H1 (cell line): Measurements from ENCODE around the gene GALNT1. TPM values are rescaled to one million over a fixed set of nuclear protein-coding genes. Genes with fewer than 3 reads are reported as not detected.

Experiments used
- CTCF ChIA-PET: fragments of 300-600 bp; sonication (Branson Sonifier 250); formaldehyde crosslinking; loops from one replicate; lab custom pipeline; 2021; ENCODE audit not compliant: partially characterized antibody; lab: Charles Lee
- POLR2A ChIA-PET: fragments of 300-600 bp; sonication (Branson Sonifier 250); formaldehyde crosslinking; loops from one replicate; lab custom pipeline; 2021; ENCODE audit warnings: inconsistent platforms; ENCODE audit not compliant: partially characterized antibody; lab: Charles Lee
- DNase-seq, 2 experiments: peaks; one replicate each; pipeline versions ENCODE4 v3.0.0 to v3.0.0-alpha.2; 2010 to 2022; ENCODE audit warnings: low spot score in 2 of 2, low read depth in 1 of 2, mixed read lengths in 1 of 2
- FAIRE-seq: peaks from 2 replicates; lab custom pipeline; 2011; peaks lifted over from hg19 to GRCh38; lab: Jason Lieb, UNC
- H2AFZ ChIP-seq: 2 replicates; pipeline ENCODE4 v1.8.1; 2012; ENCODE audit warnings: low read length, inconsistent platforms
- H2AK5ac ChIP-seq: 2 replicates; pipeline ENCODE4 v1.6.1; 2013; ENCODE audit warnings: low read depth, low read length
- H2BK120ac ChIP-seq: replicated peaks from 2 replicates; pipeline ENCODE3; 2013; ENCODE audit warnings: low read depth, low read length, inconsistent platforms
- H2BK12ac ChIP-seq: 2 replicates; pipeline ENCODE4 v1.6.1; 2013; ENCODE audit warnings: low read depth, low read length
- H2BK15ac ChIP-seq: 2 replicates; pipeline ENCODE4 v1.6.1; 2013; ENCODE audit warnings: low read length
- H2BK20ac ChIP-seq: 2 replicates; pipeline ENCODE4 v1.6.1; 2013; ENCODE audit warnings: low read length
- H2BK5ac ChIP-seq: 2 replicates; pipeline ENCODE4 v1.6.1; 2013; ENCODE audit warnings: low read depth, low read length
- H3K14ac ChIP-seq: 2 replicates; pipeline ENCODE4 v1.6.1; 2013; ENCODE audit warnings: inconsistent platforms; ENCODE audit not compliant: insufficient read length
- H3K18ac ChIP-seq: 2 replicates; pipeline ENCODE4 v1.6.1; 2013; ENCODE audit warnings: low read length; ENCODE audit errors: extremely low read depth
- H3K23ac ChIP-seq: 2 replicates; pipeline ENCODE4 v1.6.1; 2013; ENCODE audit warnings: inconsistent platforms; ENCODE audit not compliant: insufficient read length
- H3K23me2 ChIP-seq: 2 replicates; pipeline ENCODE4 v1.6.1; 2013; ENCODE audit warnings: low read depth, low read length
- H3K27ac ChIP-seq: 2 replicates; pipeline ENCODE4 v1.6.1; 2011; ENCODE audit warnings: low read depth, low read length, inconsistent platforms
- H3K27me3 ChIP-seq, 4 experiments: replicated peaks in 1 of 4; 1 replicate in 1 of 4; 2 replicates in 3 of 4; pipeline versions ENCODE4 v1.6.1 to v1.8.1; 2011 to 2013; ENCODE audit warnings: low read length in 3 of 4, mild to moderate bottlenecking in 3 of 4, inconsistent platforms in 2 of 4, mixed read lengths in 2 of 4, moderate library complexity in 1 of 4; ENCODE audit not compliant: control insufficient read depth in 3 of 4, insufficient read depth in 3 of 4; ENCODE audit errors: extremely low read depth in 1 of 4
- H3K36me3 ChIP-seq, 4 experiments: 2 replicates each; pipeline versions ENCODE4 v1.6.1 to v1.8.1; 2011 to 2013; ENCODE audit warnings: mild to moderate bottlenecking in 4 of 4, low read length in 3 of 4, moderate library complexity in 2 of 4, control low read depth in 1 of 4, inconsistent platforms in 1 of 4; ENCODE audit not compliant: insufficient read depth in 4 of 4, control insufficient read depth in 2 of 4
- H3K4ac ChIP-seq: replicated peaks from 2 replicates; pipeline ENCODE3; 2013; ENCODE audit warnings: low read length, low read depth, mixed read lengths, inconsistent platforms; ENCODE audit not compliant: insufficient read length
- H3K4me1 ChIP-seq, 4 experiments: replicated peaks in 1 of 4; 1 replicate in 1 of 4; 2 replicates in 3 of 4; pipeline versions ENCODE4 v1.6.1 to v1.8.1; 2011 to 2013; ENCODE audit warnings: low read length in 3 of 4, inconsistent platforms in 2 of 4, mixed read lengths in 1 of 4; ENCODE audit not compliant: insufficient read depth in 4 of 4, control insufficient read depth in 3 of 4
- H3K4me2 ChIP-seq, 2 experiments: 2 replicates each; pipeline versions ENCODE4 v1.6.1 to v1.8.1; 2011 to 2013; ENCODE audit warnings: low read depth in 2 of 2, low read length in 2 of 2, control low read depth in 1 of 2, inconsistent platforms in 1 of 2, mild to moderate bottlenecking in 1 of 2; ENCODE audit not compliant: insufficient read depth in 1 of 2
- H3K4me3 ChIP-seq, 4 experiments: fragments of 200-600, 300-600 bp in 1 of 4; sonication (generic), shearing (Covaris generic), sonication (Bioruptor Twin) in 1 of 4; 2 replicates each; pipeline versions ENCODE4 v1.5.1 to v1.8.1; 2011 to 2016; ENCODE audit warnings: low read length in 4 of 4, low read depth in 3 of 4, control low read depth in 2 of 4, inconsistent platforms in 2 of 4, mild to moderate bottlenecking in 2 of 4, mixed read lengths in 1 of 4, moderate library complexity in 1 of 4; ENCODE audit not compliant: insufficient read depth in 2 of 4; ENCODE audit errors: extremely low read depth in 1 of 4
- H3K56ac ChIP-seq: replicated peaks from 2 replicates; pipeline ENCODE3; 2013; ENCODE audit warnings: low read depth, mild to moderate bottlenecking, mixed read lengths, low read length, inconsistent platforms; ENCODE audit not compliant: insufficient read length
- H3K79me1 ChIP-seq: 2 replicates; pipeline ENCODE4 v1.6.1; 2013; ENCODE audit warnings: low read depth, low read length, control low read depth
- H3K79me2 ChIP-seq, 2 experiments: 2 replicates each; pipeline versions ENCODE4 v1.6.1 to v1.8.1; 2012 to 2013; ENCODE audit warnings: low read length in 2 of 2, mild to moderate bottlenecking in 2 of 2, inconsistent platforms in 1 of 2; ENCODE audit not compliant: insufficient read depth in 2 of 2, control insufficient read depth in 1 of 2
- H3K9ac ChIP-seq, 4 experiments: replicated peaks in 1 of 4; 1 replicate in 1 of 4; 2 replicates in 3 of 4; pipeline versions ENCODE4 v1.6.1 to v1.8.1; 2011 to 2013; ENCODE audit warnings: low read depth in 3 of 4, low read length in 3 of 4, control low read depth in 2 of 4, mild to moderate bottlenecking in 2 of 4, moderate library complexity in 2 of 4, inconsistent platforms in 1 of 4; ENCODE audit errors: extremely low read depth in 1 of 4
- H3K9me3 ChIP-seq, 2 experiments: 2 replicates each; pipeline versions ENCODE4 v1.6.1 to v1.8.1; 2012 to 2013; ENCODE audit warnings: mild to moderate bottlenecking in 2 of 2, moderate library complexity in 2 of 2, control low read depth in 1 of 2, inconsistent platforms in 1 of 2, low read depth in 1 of 2, low read length in 1 of 2, mixed read lengths in 1 of 2; ENCODE audit not compliant: insufficient read depth in 2 of 2
- H4K20me1 ChIP-seq, 2 experiments: replicated peaks in 1 of 2; 2 replicates each; pipeline versions ENCODE3 to v1.8.1; 2011 to 2013; ENCODE audit warnings: inconsistent platforms in 2 of 2, low read length in 2 of 2, mild to moderate bottlenecking in 1 of 2; ENCODE audit not compliant: insufficient read depth in 2 of 2, control insufficient read depth in 1 of 2
- H4K5ac ChIP-seq: 2 replicates; pipeline ENCODE4 v1.6.1; 2013; ENCODE audit warnings: low read length, low read depth, mixed read lengths, inconsistent platforms; ENCODE audit not compliant: insufficient read length
- H4K8ac ChIP-seq: 2 replicates; pipeline ENCODE4 v1.8.0; 2013; ENCODE audit warnings: mild to moderate bottlenecking, moderate library complexity, low read length, inconsistent platforms; ENCODE audit not compliant: insufficient read depth; ENCODE audit errors: extremely low read depth
- H4K91ac ChIP-seq: replicated peaks from 2 replicates; pipeline ENCODE3; 2013; ENCODE audit warnings: low read length, mixed read lengths, inconsistent platforms; ENCODE audit not compliant: insufficient read length
- EP300 ChIP-seq, 2 experiments: IDR thresholded peaks; 1 replicate in 1 of 2; 2 replicates in 1 of 2; pipeline ENCODE4 v1.6.1; 2011 to 2012; ENCODE audit warnings: low read depth in 2 of 2, low read length in 2 of 2, mild to moderate bottlenecking in 2 of 2, borderline replicate concordance in 1 of 2, inconsistent platforms in 1 of 2, moderate library complexity in 1 of 2
- HDAC6 ChIP-seq: IDR thresholded peaks from one replicate; pipeline ENCODE4 v1.7.1; 2012; ENCODE audit warnings: low read depth, mild to moderate bottlenecking, inconsistent platforms, low read length, moderate library complexity
- MAFK ChIP-seq: IDR thresholded peaks from 2 replicates; pipeline ENCODE4 v1.6.1; 2012; ENCODE audit warnings: low read depth, mild to moderate bottlenecking, improper control_type of control experiment, low read length
- POU5F1 ChIP-seq: IDR thresholded peaks from 2 replicates; pipeline ENCODE4 v1.6.1; 2011; ENCODE audit warnings: low read depth, mild to moderate bottlenecking, low read length, moderate library complexity
- SIN3A ChIP-seq, 2 experiments: IDR thresholded peaks in 1 of 2; conservative IDR thresholded peaks in 1 of 2; 2 replicates each; pipeline ENCODE4 v1.6.1; 2011 to 2012; ENCODE audit warnings: low read length in 2 of 2, improper control_type of control experiment in 1 of 2, low read depth in 1 of 2, mild to moderate bottlenecking in 1 of 2
- SIRT6 ChIP-seq: IDR thresholded peaks from one replicate; pipeline ENCODE4 v1.7.1; 2012; ENCODE audit warnings: low read length, inconsistent platforms
- TAF1 ChIP-seq: IDR thresholded peaks from 2 replicates; pipeline ENCODE4 v1.6.1; 2011; ENCODE audit warnings: mild to moderate bottlenecking, low read depth, low read length
- WGBS, 2 experiments: shearing (Covaris generic) in 1 of 2; methylation state at CpG; one replicate each; pipeline versions ENCODE4 v1.1.6 to v1.1.7; 2013 to 2015; ENCODE audit warnings: low lambda C conversion rate in 2 of 2, mixed read lengths in 2 of 2, inconsistent platforms in 1 of 2, low coverage in 1 of 2, missing lambda C conversion rate in 1 of 2; ENCODE audit not compliant: insufficient replicate concordance in 2 of 2, insufficient coverage in 1 of 2, insufficient read length in 1 of 2; ENCODE audit errors: extremely low coverage in 1 of 2, missing lambda C conversion rate in 1 of 2; 5-methylcytosine and 5-hydroxymethylcytosine counted together
- polyA plus RNA-seq, 7 experiments: library from polyadenylated mRNA; depleted of rRNA in 3 of 7; stranded (reverse) in 5 of 7; unstranded in 2 of 7; fragments of >200 nt in 5 of 7; fragments of 200-250 nt in 2 of 7; gene quantifications; 1 replicate in 5 of 7; 2 replicates in 1 of 7; 4 replicates in 1 of 7; pipeline versions ENCODE4 v1.2.1 to v1.2.3, GENCODE V29; 2011 to 2013; ENCODE audit warnings: missing spikeins in 2 of 7, mixed read lengths in 2 of 7
- total RNA-seq: library from RNA; stranded (reverse); fragmentation: NEBNext Ultra II Directional; extraction: Animal tissue kit (Norgen Biotek cat#: 25700); gene quantifications from 2 replicates; pipeline ENCODE4 v1.2.1, GENCODE V29; 2021
- TF ChIP-seq, protein P1 (sequence below): IDR thresholded peaks from 2 replicates; pipeline ENCODE4 v1.6.1; 2012; ENCODE audit warnings: low read length, inconsistent platforms
- TF ChIP-seq, protein P2 (sequence below), 3 experiments: IDR thresholded peaks; 1 replicate in 2 of 3; 2 replicates in 1 of 3; pipeline versions ENCODE4 v1.5.1 to v1.6.1; 2011; ENCODE audit warnings: low read length in 3 of 3, mild to moderate bottlenecking in 3 of 3, inconsistent platforms in 2 of 3, low read depth in 1 of 3, moderate library complexity in 1 of 3; ENCODE audit not compliant: insufficient read depth in 1 of 3; ENCODE audit errors: control extremely low read depth in 1 of 3

The GALNT1 gene
- total and polyA plus RNA-seq, 2 of the 8 experiments (the other 6 are each of a cell fraction or from before 2014, with no cell fraction given): 22.4 to 101 TPM

DNA sequence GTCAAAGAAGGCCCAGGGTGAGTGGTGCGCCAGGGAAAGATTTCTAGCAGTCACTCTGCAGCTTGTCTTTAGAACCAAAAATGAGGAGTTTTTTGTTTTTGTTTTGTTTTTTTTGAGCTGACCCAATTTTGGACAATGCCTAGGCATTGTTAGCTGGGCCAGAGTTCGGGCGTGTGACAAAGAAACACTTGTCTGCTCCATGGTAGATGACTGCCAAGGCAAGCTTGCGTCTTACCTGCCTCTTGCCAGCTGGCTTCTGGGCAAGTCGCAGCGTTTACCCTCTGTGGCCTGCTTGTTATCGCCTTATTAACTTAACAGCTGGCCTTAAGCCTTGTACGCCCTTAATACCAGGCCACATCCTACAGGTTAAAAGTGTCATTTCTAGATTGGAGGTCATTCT is 114.3 kb downstream of the GALNT1 start:
- CTCF ChIA-PET: interaction anchor here (1.1 kb wide), 1 partner anchor 26 kb away, joined by 4 read pairs; no protein-coding TSS in a partner anchor
- TF ChIP-seq, protein P1, sequence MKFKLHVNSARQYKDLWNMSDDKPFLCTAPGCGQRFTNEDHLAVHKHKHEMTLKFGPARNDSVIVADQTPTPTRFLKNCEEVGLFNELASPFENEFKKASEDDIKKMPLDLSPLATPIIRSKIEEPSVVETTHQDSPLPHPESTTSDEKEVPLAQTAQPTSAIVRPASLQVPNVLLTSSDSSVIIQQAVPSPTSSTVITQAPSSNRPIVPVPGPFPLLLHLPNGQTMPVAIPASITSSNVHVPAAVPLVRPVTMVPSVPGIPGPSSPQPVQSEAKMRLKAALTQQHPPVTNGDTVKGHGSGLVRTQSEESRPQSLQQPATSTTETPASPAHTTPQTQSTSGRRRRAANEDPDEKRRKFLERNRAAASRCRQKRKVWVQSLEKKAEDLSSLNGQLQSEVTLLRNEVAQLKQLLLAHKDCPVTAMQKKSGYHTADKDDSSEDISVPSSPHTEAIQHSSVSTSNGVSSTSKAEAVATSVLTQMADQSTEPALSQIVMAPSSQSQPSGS: no peak
- TF ChIP-seq TAF1 (no peak), POU5F1 (no peak), EP300 (IDR thresholded peaks at IDR 0.05; ENCODE audit: borderline replicate concordance in 1 of 2, low read depth in 2 of 2, low read length in 2 of 2) (no peak), SIN3A (conservative IDR thresholded peaks at IDR 0.05 in 1 of 2, IDR thresholded peaks at IDR 0.05 in 1 of 2; ENCODE audit: low read depth in 1 of 2, low read length in 2 of 2) (no peak), SIRT6 (no peak), HDAC6 (no peak), MAFK (no peak)
- TF ChIP-seq, protein P2, sequence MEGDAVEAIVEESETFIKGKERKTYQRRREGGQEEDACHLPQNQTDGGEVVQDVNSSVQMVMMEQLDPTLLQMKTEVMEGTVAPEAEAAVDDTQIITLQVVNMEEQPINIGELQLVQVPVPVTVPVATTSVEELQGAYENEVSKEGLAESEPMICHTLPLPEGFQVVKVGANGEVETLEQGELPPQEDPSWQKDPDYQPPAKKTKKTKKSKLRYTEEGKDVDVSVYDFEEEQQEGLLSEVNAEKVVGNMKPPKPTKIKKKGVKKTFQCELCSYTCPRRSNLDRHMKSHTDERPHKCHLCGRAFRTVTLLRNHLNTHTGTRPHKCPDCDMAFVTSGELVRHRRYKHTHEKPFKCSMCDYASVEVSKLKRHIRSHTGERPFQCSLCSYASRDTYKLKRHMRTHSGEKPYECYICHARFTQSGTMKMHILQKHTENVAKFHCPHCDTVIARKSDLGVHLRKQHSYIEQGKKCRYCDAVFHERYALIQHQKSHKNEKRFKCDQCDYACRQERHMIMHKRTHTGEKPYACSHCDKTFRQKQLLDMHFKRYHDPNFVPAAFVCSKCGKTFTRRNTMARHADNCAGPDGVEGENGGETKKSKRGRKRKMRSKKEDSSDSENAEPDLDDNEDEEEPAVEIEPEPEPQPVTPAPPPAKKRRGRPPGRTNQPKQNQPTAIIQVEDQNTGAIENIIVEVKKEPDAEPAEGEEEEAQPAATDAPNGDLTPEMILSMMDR (IDR thresholded peaks at IDR 0.05; ENCODE audit: control extremely low read depth in 1 of 3, insufficient read depth in 1 of 3, low read depth in 1 of 3, low read length in 3 of 3): no peak

More for the DNA sequence above, 114.3 kb downstream of the GALNT1 start:
- Histone ChIP-seq H3K4me3 (no peak overlapping the region), H3K23ac (no peak overlapping the region), H3K27ac (no peak overlapping the region), H4K91ac (no peak overlapping the region), H3K4ac (no peak overlapping the region), H3K23me2 (no peaks in the 10 kb centered on the region), H3K36me3 (peaks cover 0 to 6% (median 0%) of the 10 kb centered on the region in 4 experiments; a peak in 1 of 8 replicates), H2BK20ac (no peak overlapping the region), H2BK120ac (no peak overlapping the region), H3K9me3 (no peaks in the 10 kb centered on the region), H3K9ac (no peak overlapping the region), H3K79me1 (no peaks in the 10 kb centered on the region), H4K8ac (no peak overlapping the region), H3K14ac (no peak overlapping the region), H4K5ac (no peak overlapping the region), H3K27me3 (no peaks in the 10 kb centered on the region), H3K56ac (no peak overlapping the region), H2BK5ac (no peak overlapping the region), H3K4me2 (no peak overlapping the region), H4K20me1 (no peaks in the 10 kb centered on the region), H3K79me2 (no peaks in the 10 kb centered on the region), H3K4me1 (no peaks in the 10 kb centered on the region), H2AFZ (no peak overlapping the region), H2BK12ac (no peak overlapping the region), H2AK5ac (no peak overlapping the region), H3K18ac (no peak overlapping the region), H2BK15ac (no peak overlapping the region)
- DNase-seq (no peak), FAIRE-seq (no peak)
- WGBS, 2 experiments: 95% methylated on average over 8 of the region's 8 CpGs; no CpG with 5 or more reads in 1 of the 2 experiments
- POLR2A ChIA-PET: no interaction called here
